Psoas muscle (tissue), 8 donors: ENCODE data around the gene HBQ1. TPM values are rescaled to one million over a fixed set of nuclear protein-coding genes. Genes with fewer than 3 reads are reported as not detected.

Experiments used
- ATAC-seq, 4 donors: fragments of 200-7000 bp; cut with Tn5 transposase; one replicate each; pipeline ENCODE4 v1.9.1; 2020; ENCODE audit warnings: moderate library complexity in 3 of 4, mild to moderate bottlenecking in 2 of 4
- DNase-seq, 2 donors: peaks; one replicate each; pipeline ENCODE4 v3.0.0-alpha.2; 2020
- H3K27ac ChIP-seq: fragments of 200-600 bp; one replicate; pipeline ENCODE4 v1.8.0; 2022
- H3K27me3 ChIP-seq, 3 donors: fragments of 200-600 bp in 1 of 3; one replicate each; pipeline versions ENCODE4 v1.6.1 to v1.8.0; 2013 to 2022; ENCODE audit warnings: low read length in 2 of 3, mild to moderate bottlenecking in 2 of 3, moderate library complexity in 1 of 3; ENCODE audit not compliant: insufficient read depth in 3 of 3
- H3K36me3 ChIP-seq, 2 donors: fragments of 200-600 bp in 1 of 2; one replicate each; pipeline versions ENCODE4 v1.6.1 to v1.8.0; 2013 to 2022; ENCODE audit warnings: low read depth in 1 of 2, mild to moderate bottlenecking in 1 of 2, moderate library complexity in 1 of 2; ENCODE audit not compliant: insufficient read depth in 1 of 2
- H3K4me1 ChIP-seq: fragments of 200-600 bp; one replicate; pipeline ENCODE4 v1.8.0; 2022
- H3K4me3 ChIP-seq: fragments of 200-600 bp; one replicate; pipeline ENCODE4 v1.8.0; 2022; ENCODE audit warnings: mild to moderate bottlenecking
- H3K9me3 ChIP-seq: fragments of 200-600 bp; one replicate; pipeline ENCODE4 v1.8.0; 2022
- CTCF ChIP-seq: fragments of 200-600 bp; IDR thresholded peaks from one replicate; pipeline ENCODE4 v1.8.0; 2022; ENCODE audit warnings: antibody characterized with exemption
- WGBS, 3 donors: extraction: QIAGEN DNeasy Blood & Tissue Kit; methylation state at CpG; one replicate each; pipeline versions ENCODE4 v1.1.6 to v1.1.7; 2013; 5-methylcytosine and 5-hydroxymethylcytosine counted together
- intact Hi-C, 2 donors: fragments of 100-400 bp; cut with DNase I; formaldehyde crosslinking; loops; one replicate each; pipeline versions ENCODE4 v1.11.0 to v1.14.2; 2022
- polyA plus RNA-seq, 3 donors: library from polyadenylated mRNA; stranded (reverse); fragments of 200-250 nt; gene quantifications; one replicate each; pipeline ENCODE4 v1.2.3, GENCODE V29; 2013
- total RNA-seq, 4 donors: library from RNA; stranded (reverse); fragmentation: NEBNext Ultra II Directional in 2 of 4; extraction: Animal tissue kit (Norgen Biotek cat#: 25700) in 2 of 4; gene quantifications; one replicate each; pipeline versions ENCODE4 v1.2.1 to v1.2.4, GENCODE V29; 2021 to 2023
- donor health status: healthy with polysubstance abuse.
- donor health status: DM: no; HTN: no; CAD: no; lungs with moderate emphysema.
- donor health status: Bipolar disorder and iron deficiency.
- donor health status: healthy.
- donor health status: DM: yes; HTN: yes; CAD: no.
- donor health status: DM: no; HTN: no; CAD: no.
- donor health status: DM: no; HTN: no; CAD: no.
- donor health status: DM: yes; HTN: yes; CAD: no.

HBQ1 gene
- total and polyA plus RNA-seq, 7 donors: 0.58 TPM; not detected in 6

GRCh38 chr16:183005-183404 is 2.7 kb downstream of the HBQ1 start:
- Histone ChIP-seq H3K36me3 (peaks cover 5 to 9% of the 10 kb centered on the region in 2 donors), H3K4me3 (no peak overlapping the region), H3K27ac (no peak overlapping the region), H3K4me1 (peaks cover 11% of the 10 kb centered on the region), H3K9me3 (no peaks in the 10 kb centered on the region), H3K27me3 (peaks cover 0 to 37% (median 12%) of the 10 kb centered on the region in 3 donors)
- 62 to 71% (median 68%) methylated on average over 7 of the region's 7 CpGs for WGBS, 3 donors
- intact Hi-C loops: no loop called here
- ATAC-seq: no peak
- DNase-seq: no peak
- TF ChIP-seq CTCF: no peak

GRCh38 chr16:185213-185612 is 5.0 kb downstream of the HBQ1 start:
- Histone ChIP-seq H3K36me3 (peaks cover 13 to 31% of the 10 kb centered on the region in 2 donors), H3K27ac (no peak overlapping the region), H3K27me3 (peaks cover 0 to 15% (median 2%) of the 10 kb centered on the region in 3 donors), H3K9me3 (no peaks in the 10 kb centered on the region), H3K4me1 (peaks cover 11% of the 10 kb centered on the region), H3K4me3 (no peak overlapping the region)
- intact Hi-C loops: no loop called here
- DNase-seq (no peak), ATAC-seq (no peak)
- no peak for TF ChIP-seq CTCF
- 72 to 82% (median 81%) methylated on average over 13 of the region's 13 CpGs for WGBS, 3 donors

- no peak for DNase-seq
- H3K4me3 ChIP-seq: no peak overlapping the region
- intact Hi-C loops: no loop called here
- ATAC-seq: no peak
- peaks cover 13 to 36% of the 10 kb centered on the region in 2 donors for H3K36me3 ChIP-seq
- 78 to 86% (median 85%) methylated on average over 10 to 11 of the region's 11 CpGs for WGBS, 3 donors
- no peaks in the 10 kb centered on the region for H3K9me3 ChIP-seq
- no peak for TF ChIP-seq CTCF
- no peak overlapping the region for H3K27ac ChIP-seq
- peaks cover 0 to 10% (median 0%) of the 10 kb centered on the region in 3 donors for H3K27me3 ChIP-seq
- H3K4me1 ChIP-seq: peaks cover 7% of the 10 kb centered on the region
Observed at GRCh38 chr16:185691-186090, 5.4 kb downstream of the HBQ1 start.

- DNase-seq (no peak), ATAC-seq (no peak)
- WGBS, 3 donors: 86 to 98% (median 96%) methylated on average over 7 to 8 of the region's 8 CpGs
- intact Hi-C loops: no loop called here
- no peak for TF ChIP-seq CTCF
- no peaks in the 10 kb centered on the region for H3K4me1 ChIP-seq
- no peaks in the 10 kb centered on the region for H3K9me3 ChIP-seq
- H3K27ac ChIP-seq: no peak overlapping the region
- H3K4me3 ChIP-seq: no peak overlapping the region
- H3K36me3 ChIP-seq: peaks cover 13 to 52% of the 10 kb centered on the region in 2 donors
- H3K27me3 ChIP-seq: no peaks in the 10 kb centered on the region
Observed at GRCh38 chr16:187330-187729, 7.1 kb downstream of the HBQ1 start.

- ATAC-seq: peak; percentile 19 to 34 (median 28)
- intact Hi-C loops: no loop called here
- DNase-seq: no peak
- Histone ChIP-seq H3K4me1 (no peaks in the 10 kb centered on the region), H3K4me3 (no peak overlapping the region), H3K27ac (no peak overlapping the region), H3K27me3 (no peaks in the 10 kb centered on the region), H3K36me3 (peaks cover 13 to 65% of the 10 kb centered on the region in 2 donors), H3K9me3 (no peaks in the 10 kb centered on the region)
- no peak for TF ChIP-seq CTCF
- WGBS, 3 donors: 64 to 74% (median 73%) methylated on average over 8 of the region's 8 CpGs
Observed at GRCh38 chr16:188674-189073, 8.4 kb downstream of the HBQ1 start.
